ENCODE results near the gene GOSR2. TPM values are rescaled to one million over a fixed set of nuclear protein-coding genes. Genes with fewer than 3 reads are reported as not detected.

GOSR2 gene
- polyA plus RNA-seq, 1 donor from 2014 or later, result 41.4 TPM

DNA sequence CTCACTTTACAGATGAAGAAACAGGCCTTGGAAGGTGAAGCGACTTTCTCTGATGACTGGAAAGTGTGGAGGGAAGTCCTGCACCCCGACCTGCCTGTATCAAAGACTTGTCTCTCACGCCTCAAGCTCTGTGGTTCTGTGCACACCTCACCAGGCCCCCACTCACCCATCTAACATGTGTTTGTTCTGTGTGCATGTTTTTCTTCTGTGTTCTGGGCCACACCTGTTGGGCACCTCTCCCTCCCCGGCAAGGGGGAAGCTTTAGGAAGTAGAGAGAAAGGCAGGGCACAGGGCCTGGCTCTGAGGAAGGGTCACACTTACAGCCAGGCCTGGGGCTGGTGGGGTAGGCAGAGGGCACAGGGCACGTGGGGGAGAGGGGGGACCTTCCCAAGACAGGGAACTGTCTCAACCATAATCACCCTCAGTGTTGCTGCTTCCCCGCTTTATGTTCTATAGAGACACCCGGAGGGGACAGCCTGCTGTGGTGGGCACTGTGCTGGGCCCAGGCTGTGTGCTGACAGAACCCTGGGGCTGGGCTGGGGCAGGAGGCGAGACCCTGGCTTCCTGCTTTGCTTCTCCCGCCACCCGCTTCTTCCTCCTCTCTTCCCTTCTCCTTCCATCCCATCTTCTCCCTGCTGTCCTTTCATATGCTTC is 48.8 kb downstream of the GOSR2 start:
- Histone ChIP-seq H2AFZ (ENCODE audit: low read depth, low read length) (no peak overlapping the region), H3K27ac (ENCODE audit: low read length) (no peak overlapping the region), H3K79me2 (replicated peaks; ENCODE audit: insufficient read depth, low read length) (no peaks in the 10 kb centered on the region)

DNA sequence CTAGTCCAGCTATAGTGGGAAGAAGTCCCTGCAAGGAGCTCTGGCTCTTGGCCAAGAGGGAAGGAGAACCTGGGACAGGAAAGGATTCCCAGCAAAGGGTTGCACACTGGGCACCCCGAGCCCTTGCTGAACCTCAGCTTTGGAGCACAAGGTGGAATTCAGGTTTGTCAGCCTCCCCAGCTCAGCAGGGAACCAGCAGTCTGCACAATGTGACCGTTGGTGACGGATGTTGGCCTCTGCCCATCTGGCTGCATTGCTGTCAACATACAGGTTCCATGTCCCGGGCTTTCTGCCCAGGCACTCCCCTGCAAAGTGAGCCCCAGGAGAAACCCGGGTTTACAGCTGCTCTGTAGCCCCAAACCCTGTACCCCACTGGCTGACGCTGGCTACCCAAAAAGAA is 49.4 kb downstream of the GOSR2 start:
- no peaks in the 10 kb centered on the region for H3K9me2 ChIP-seq (ENCODE audit: insufficient read depth, low read length)
- H2AFZ ChIP-seq (ENCODE audit: low read depth, low read length), result no peak overlapping the region
- H3K4me3 ChIP-seq (ENCODE audit: low read length), result no peak overlapping the region
- no peaks in the 10 kb centered on the region for H4K20me1 ChIP-seq (ENCODE audit: insufficient read depth)
- no peak overlapping the region for H3K9ac ChIP-seq (ENCODE audit: low read length)
- H3K27ac ChIP-seq (ENCODE audit: low read length), result no peak overlapping the region
- no peaks in the 10 kb centered on the region for H3K79me2 ChIP-seq (replicated peaks; ENCODE audit: insufficient read depth, low read length)
- H3K36me3 ChIP-seq (ENCODE audit: insufficient read depth, low read length), result no peaks in the 10 kb centered on the region
- H3K9me3 ChIP-seq (ENCODE audit: low read length), result no peaks in the 10 kb centered on the region
- no peak overlapping the region for H3K4me2 ChIP-seq (ENCODE audit: low read length)
- no peaks in the 10 kb centered on the region for H3F3A ChIP-seq (ENCODE audit: insufficient read depth, low read length, poor library complexity, severe bottlenecking)
- H3K27me3 ChIP-seq (ENCODE audit: insufficient read depth, low read depth, low read length), result peaks cover 4% of the 10 kb centered on the region
- TF ChIP-seq, protein P1, sequence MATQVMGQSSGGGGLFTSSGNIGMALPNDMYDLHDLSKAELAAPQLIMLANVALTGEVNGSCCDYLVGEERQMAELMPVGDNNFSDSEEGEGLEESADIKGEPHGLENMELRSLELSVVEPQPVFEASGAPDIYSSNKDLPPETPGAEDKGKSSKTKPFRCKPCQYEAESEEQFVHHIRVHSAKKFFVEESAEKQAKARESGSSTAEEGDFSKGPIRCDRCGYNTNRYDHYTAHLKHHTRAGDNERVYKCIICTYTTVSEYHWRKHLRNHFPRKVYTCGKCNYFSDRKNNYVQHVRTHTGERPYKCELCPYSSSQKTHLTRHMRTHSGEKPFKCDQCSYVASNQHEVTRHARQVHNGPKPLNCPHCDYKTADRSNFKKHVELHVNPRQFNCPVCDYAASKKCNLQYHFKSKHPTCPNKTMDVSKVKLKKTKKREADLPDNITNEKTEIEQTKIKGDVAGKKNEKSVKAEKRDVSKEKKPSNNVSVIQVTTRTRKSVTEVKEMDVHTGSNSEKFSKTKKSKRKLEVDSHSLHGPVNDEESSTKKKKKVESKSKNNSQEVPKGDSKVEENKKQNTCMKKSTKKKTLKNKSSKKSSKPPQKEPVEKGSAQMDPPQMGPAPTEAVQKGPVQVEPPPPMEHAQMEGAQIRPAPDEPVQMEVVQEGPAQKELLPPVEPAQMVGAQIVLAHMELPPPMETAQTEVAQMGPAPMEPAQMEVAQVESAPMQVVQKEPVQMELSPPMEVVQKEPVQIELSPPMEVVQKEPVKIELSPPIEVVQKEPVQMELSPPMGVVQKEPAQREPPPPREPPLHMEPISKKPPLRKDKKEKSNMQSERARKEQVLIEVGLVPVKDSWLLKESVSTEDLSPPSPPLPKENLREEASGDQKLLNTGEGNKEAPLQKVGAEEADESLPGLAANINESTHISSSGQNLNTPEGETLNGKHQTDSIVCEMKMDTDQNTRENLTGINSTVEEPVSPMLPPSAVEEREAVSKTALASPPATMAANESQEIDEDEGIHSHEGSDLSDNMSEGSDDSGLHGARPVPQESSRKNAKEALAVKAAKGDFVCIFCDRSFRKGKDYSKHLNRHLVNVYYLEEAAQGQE (IDR thresholded peaks at IDR 0.05; ENCODE audit: borderline replicate concordance), result no peak
- TF ChIP-seq RAD21 (conservative IDR thresholded peaks at IDR 0.05) (no peak), SMC3 (conservative IDR thresholded peaks at IDR 0.05; ENCODE audit: poor library complexity) (no peak)
- TF ChIP-seq, protein P2, sequence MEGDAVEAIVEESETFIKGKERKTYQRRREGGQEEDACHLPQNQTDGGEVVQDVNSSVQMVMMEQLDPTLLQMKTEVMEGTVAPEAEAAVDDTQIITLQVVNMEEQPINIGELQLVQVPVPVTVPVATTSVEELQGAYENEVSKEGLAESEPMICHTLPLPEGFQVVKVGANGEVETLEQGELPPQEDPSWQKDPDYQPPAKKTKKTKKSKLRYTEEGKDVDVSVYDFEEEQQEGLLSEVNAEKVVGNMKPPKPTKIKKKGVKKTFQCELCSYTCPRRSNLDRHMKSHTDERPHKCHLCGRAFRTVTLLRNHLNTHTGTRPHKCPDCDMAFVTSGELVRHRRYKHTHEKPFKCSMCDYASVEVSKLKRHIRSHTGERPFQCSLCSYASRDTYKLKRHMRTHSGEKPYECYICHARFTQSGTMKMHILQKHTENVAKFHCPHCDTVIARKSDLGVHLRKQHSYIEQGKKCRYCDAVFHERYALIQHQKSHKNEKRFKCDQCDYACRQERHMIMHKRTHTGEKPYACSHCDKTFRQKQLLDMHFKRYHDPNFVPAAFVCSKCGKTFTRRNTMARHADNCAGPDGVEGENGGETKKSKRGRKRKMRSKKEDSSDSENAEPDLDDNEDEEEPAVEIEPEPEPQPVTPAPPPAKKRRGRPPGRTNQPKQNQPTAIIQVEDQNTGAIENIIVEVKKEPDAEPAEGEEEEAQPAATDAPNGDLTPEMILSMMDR (IDR thresholded peaks at IDR 0.05; ENCODE audit: poor library complexity, severe bottlenecking), result no peak

More for the DNA sequence above, 48.8 kb downstream of the GOSR2 start:
- Histone ChIP-seq H3K27me3 (ENCODE audit: insufficient read depth, low read depth, low read length) (no peaks in the 10 kb centered on the region), H4K20me1 (ENCODE audit: insufficient read depth) (no peaks in the 10 kb centered on the region), H3K4me3 (ENCODE audit: low read length) (no peak overlapping the region), H3K4me2 (ENCODE audit: low read length) (no peak overlapping the region), H3F3A (ENCODE audit: insufficient read depth, low read length, poor library complexity, severe bottlenecking) (no peaks in the 10 kb centered on the region), H3K9ac (ENCODE audit: low read length) (no peak overlapping the region), H3K36me3 (ENCODE audit: insufficient read depth, low read length) (no peaks in the 10 kb centered on the region), H3K9me2 (ENCODE audit: insufficient read depth, low read length) (no peaks in the 10 kb centered on the region), H3K9me3 (ENCODE audit: low read length) (no peaks in the 10 kb centered on the region)
- no peak for TF ChIP-seq TAF1 (IDR thresholded peaks at IDR 0.05; ENCODE audit: low read depth)

DNA sequence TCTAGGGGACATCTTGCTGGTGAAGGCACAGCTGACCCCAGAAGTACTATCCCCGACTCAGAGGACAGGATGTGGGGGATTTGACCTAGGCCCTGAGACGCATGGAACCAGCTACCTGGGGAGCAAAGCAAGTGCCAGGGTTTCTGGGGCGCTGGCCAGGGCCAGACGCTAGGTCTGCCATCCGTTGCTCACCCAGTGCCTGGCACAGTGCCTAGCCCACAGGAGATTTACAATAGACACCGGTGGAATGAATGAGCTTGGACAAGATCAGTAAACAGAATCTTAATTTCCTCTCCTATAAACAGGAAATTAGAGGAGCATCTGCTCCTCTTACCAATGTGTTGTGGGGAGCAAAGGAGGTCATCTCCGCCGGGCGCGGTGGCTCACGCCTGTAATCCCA is 51.1 kb downstream of the GOSR2 start:
- Histone ChIP-seq H3K27me3 (ENCODE audit: insufficient read depth, low read depth, low read length) (peaks cover 21% of the 10 kb centered on the region), H3K9me3 (ENCODE audit: low read length) (no peaks in the 10 kb centered on the region), H3K4me3 (ENCODE audit: low read length) (no peak overlapping the region), H3K79me2 (replicated peaks; ENCODE audit: insufficient read depth, low read length) (no peaks in the 10 kb centered on the region), H3K27ac (ENCODE audit: low read length) (no peak overlapping the region), H3K9ac (ENCODE audit: low read length) (no peak overlapping the region), H2AFZ (ENCODE audit: low read depth, low read length) (no peak overlapping the region), H3F3A (ENCODE audit: insufficient read depth, low read length, poor library complexity, severe bottlenecking) (no peaks in the 10 kb centered on the region), H3K9me2 (ENCODE audit: insufficient read depth, low read length) (no peaks in the 10 kb centered on the region), H3K4me2 (ENCODE audit: low read length) (no peak overlapping the region), H3K36me3 (ENCODE audit: insufficient read depth, low read length) (no peaks in the 10 kb centered on the region), H4K20me1 (ENCODE audit: insufficient read depth) (no peaks in the 10 kb centered on the region)
- TF ChIP-seq POLR2AphosphoS5 (IDR thresholded peaks at IDR 0.05) (no peak), EP300 (conservative IDR thresholded peaks at IDR 0.05; ENCODE audit: poor library complexity, severe bottlenecking) (no peak), TAF1 (IDR thresholded peaks at IDR 0.05; ENCODE audit: low read depth) (no peak), SMC3 (conservative IDR thresholded peaks at IDR 0.05; ENCODE audit: poor library complexity) (no peak), EZH2 (IDR thresholded peaks at IDR 0.05; ENCODE audit: borderline replicate concordance, insufficient read depth, low read length, poor library complexity, severe bottlenecking) (no peak), RAD21 (conservative IDR thresholded peaks at IDR 0.05) (no peak), MXI1 (conservative IDR thresholded peaks at IDR 0.05; ENCODE audit: poor library complexity, severe bottlenecking) (no peak)
- TF ChIP-seq, protein P2 (IDR thresholded peaks at IDR 0.05; ENCODE audit: poor library complexity, severe bottlenecking), result no peak
- TF ChIP-seq, protein P1 (IDR thresholded peaks at IDR 0.05; ENCODE audit: borderline replicate concordance), result no peak

All from neural cell (in vitro differentiated cells).